Measurements from ENCODE around the gene FBXL17. TPM values are rescaled to one million over a fixed set of nuclear protein-coding genes. Genes with fewer than 3 reads are reported as not detected.

The FBXL17 gene
- total RNA-seq, 2 experiments from 2014 or later = 6.6 to 9.4 TPM

- Mint-ChIP-seq H3K36me3 (ENCODE audit: low read depth) (no peaks in the 10 kb centered on the region), H3K9me3 (ENCODE audit: insufficient read depth) (no peaks in the 10 kb centered on the region), H3K4me3 (peak overlapping the region; percentile 41), H3K27me3 (ENCODE audit: low read depth) (no peaks in the 10 kb centered on the region), H3K27ac (no peak overlapping the region), H3K4me1 (ENCODE audit: low read depth) (peaks cover 1% of the 10 kb centered on the region)
- ATAC-seq (peak; percentile 86), DNase-seq (peak; percentile 73)
- CTCF ChIA-PET = interaction anchor here (0.6 to 3.8 kb wide), 35 partner anchors 9 to 355 kb away, joined by 3 to 39 read pairs (median 4); no protein-coding TSS in a partner anchor
- POLR2A ChIA-PET = interaction anchor here (0.6 to 1.3 kb wide), 3 partner anchors 85 to 120 kb away, joined by 3 read pairs; no protein-coding TSS in a partner anchor
These were observed 121.6 kb downstream of the FBXL17 start for GRCh38 chr5:108260117-108260857.

GRCh38 chr5:108259306-108259705 lies 122.6 kb downstream of the FBXL17 start:
- Mint-ChIP-seq H3K4me3 (no peak overlapping the region), H3K27ac (no peak overlapping the region), H3K9me3 (ENCODE audit: insufficient read depth) (no peaks in the 10 kb centered on the region), H3K4me1 (ENCODE audit: low read depth) (peaks cover 1% of the 10 kb centered on the region), H3K27me3 (ENCODE audit: low read depth) (no peaks in the 10 kb centered on the region), H3K36me3 (ENCODE audit: low read depth) (no peaks in the 10 kb centered on the region)
- ChIA-PET POLR2A (no interaction called here), CTCF (interaction anchor here (0.6 to 3.8 kb wide), 5 partner anchors 8 to 487 kb away, joined by 3 to 39 read pairs (median 4); no protein-coding TSS in a partner anchor)
- no peak for ATAC-seq
- no peak for DNase-seq

GRCh38 chr5:108257996-108258395 lies 123.9 kb downstream of the FBXL17 start:
- CTCF ChIA-PET = no interaction called here
- H3K4me1 Mint-ChIP-seq (ENCODE audit: low read depth) = peaks cover 1% of the 10 kb centered on the region
- POLR2A ChIA-PET = no interaction called here
- no peaks in the 10 kb centered on the region for H3K36me3 Mint-ChIP-seq (ENCODE audit: low read depth)
- no peaks in the 10 kb centered on the region for H3K27me3 Mint-ChIP-seq (ENCODE audit: low read depth)
- no peak overlapping the region for H3K4me3 Mint-ChIP-seq
- no peaks in the 10 kb centered on the region for H3K9me3 Mint-ChIP-seq (ENCODE audit: insufficient read depth)
- ATAC-seq = no peak
- DNase-seq = no peak
- H3K27ac Mint-ChIP-seq = no peak overlapping the region

- no peak overlapping the region for H3K4me3 Mint-ChIP-seq
- ATAC-seq = no peak
- no peaks in the 10 kb centered on the region for H3K36me3 Mint-ChIP-seq (ENCODE audit: low read depth)
- H3K27ac Mint-ChIP-seq = no peak overlapping the region
- ChIA-PET POLR2A (no interaction called here), CTCF (interaction anchor here (1.5 kb wide), 1 partner anchor 10 kb away, joined by 3 read pairs; no protein-coding TSS in a partner anchor)
- no peaks in the 10 kb centered on the region for H3K27me3 Mint-ChIP-seq (ENCODE audit: low read depth)
- no peak for DNase-seq
- H3K4me1 Mint-ChIP-seq (ENCODE audit: low read depth) = no peaks in the 10 kb centered on the region
- H3K9me3 Mint-ChIP-seq (ENCODE audit: insufficient read depth) = no peaks in the 10 kb centered on the region
These were observed 126.4 kb downstream of the FBXL17 start for GRCh38 chr5:108255468-108255867.

GRCh38 chr5:108251350-108251749 lies 130.5 kb downstream of the FBXL17 start:
- ATAC-seq (no peak), DNase-seq (no peak)
- no peaks in the 10 kb centered on the region for H3K4me1 Mint-ChIP-seq (ENCODE audit: low read depth)
- no peaks in the 10 kb centered on the region for H3K36me3 Mint-ChIP-seq (ENCODE audit: low read depth)
- no peaks in the 10 kb centered on the region for H3K9me3 Mint-ChIP-seq (ENCODE audit: insufficient read depth)
- POLR2A ChIA-PET = no interaction called here
- no peaks in the 10 kb centered on the region for H3K27me3 Mint-ChIP-seq (ENCODE audit: low read depth)
- H3K27ac Mint-ChIP-seq = no peak overlapping the region
- no peak overlapping the region for H3K4me3 Mint-ChIP-seq
- CTCF ChIA-PET = interaction anchor here (4.5 kb wide), 1 partner anchor 9 kb away, joined by 25 read pairs; no protein-coding TSS in a partner anchor

- H3K36me3 Mint-ChIP-seq (ENCODE audit: low read depth) = no peaks in the 10 kb centered on the region
- ChIA-PET CTCF (interaction anchor here (4.5 kb wide), 1 partner anchor 10 kb away, joined by 25 read pairs; no protein-coding TSS in a partner anchor), POLR2A (no interaction called here)
- H3K9me3 Mint-ChIP-seq (ENCODE audit: insufficient read depth) = no peaks in the 10 kb centered on the region
- DNase-seq (no peak), ATAC-seq (no peak)
- no peak overlapping the region for H3K4me3 Mint-ChIP-seq
- no peaks in the 10 kb centered on the region for H3K4me1 Mint-ChIP-seq (ENCODE audit: low read depth)
- H3K27me3 Mint-ChIP-seq (ENCODE audit: low read depth) = no peaks in the 10 kb centered on the region
- H3K27ac Mint-ChIP-seq = no peak overlapping the region
These were observed 132.0 kb downstream of the FBXL17 start for GRCh38 chr5:108249785-108250426.

- POLR2A ChIA-PET = no interaction called here
- CTCF ChIA-PET = interaction anchor here (4.5 kb wide), 1 partner anchor 11 kb away, joined by 25 read pairs; no protein-coding TSS in a partner anchor
- Mint-ChIP-seq H3K4me3 (no peak overlapping the region), H3K4me1 (ENCODE audit: low read depth) (no peaks in the 10 kb centered on the region), H3K36me3 (ENCODE audit: low read depth) (no peaks in the 10 kb centered on the region), H3K27me3 (ENCODE audit: low read depth) (no peaks in the 10 kb centered on the region), H3K27ac (no peak overlapping the region), H3K9me3 (ENCODE audit: insufficient read depth) (no peaks in the 10 kb centered on the region)
- DNase-seq = no peak
- no peak for ATAC-seq
These were observed 132.7 kb downstream of the FBXL17 start for GRCh38 chr5:108249095-108249784.

- no peaks in the 10 kb centered on the region for H3K36me3 Mint-ChIP-seq (ENCODE audit: low read depth)
- H3K4me1 Mint-ChIP-seq (ENCODE audit: low read depth) = no peaks in the 10 kb centered on the region
- no peak overlapping the region for H3K27ac Mint-ChIP-seq
- no peak overlapping the region for H3K4me3 Mint-ChIP-seq
- ATAC-seq = no peak
- H3K9me3 Mint-ChIP-seq (ENCODE audit: insufficient read depth) = no peaks in the 10 kb centered on the region
- ChIA-PET POLR2A (no interaction called here), CTCF (no interaction called here)
- no peak for DNase-seq
- no peaks in the 10 kb centered on the region for H3K27me3 Mint-ChIP-seq (ENCODE audit: low read depth)
These were observed 142.7 kb downstream of the FBXL17 start for GRCh38 chr5:108238936-108239887.

GRCh38 chr5:108238461-108238860 lies 143.4 kb downstream of the FBXL17 start:
- H3K36me3 Mint-ChIP-seq (ENCODE audit: low read depth) = no peaks in the 10 kb centered on the region
- H3K27ac Mint-ChIP-seq = no peak overlapping the region
- CTCF ChIA-PET = no interaction called here
- ATAC-seq (no peak), DNase-seq (no peak)
- H3K27me3 Mint-ChIP-seq (ENCODE audit: low read depth) = no peaks in the 10 kb centered on the region
- no peaks in the 10 kb centered on the region for H3K4me1 Mint-ChIP-seq (ENCODE audit: low read depth)
- no peaks in the 10 kb centered on the region for H3K9me3 Mint-ChIP-seq (ENCODE audit: insufficient read depth)
- H3K4me3 Mint-ChIP-seq = no peak overlapping the region
- POLR2A ChIA-PET = no interaction called here

GRCh38 chr5:108233617-108234155 lies 148.2 kb downstream of the FBXL17 start:
- CTCF ChIA-PET = interaction anchor here (0.9 kb wide), 1 partner anchor 27 kb away, joined by 4 read pairs; no protein-coding TSS in a partner anchor
- Mint-ChIP-seq H3K27ac (no peak overlapping the region), H3K4me3 (no peak overlapping the region), H3K27me3 (ENCODE audit: low read depth) (no peaks in the 10 kb centered on the region), H3K36me3 (ENCODE audit: low read depth) (no peaks in the 10 kb centered on the region), H3K9me3 (ENCODE audit: insufficient read depth) (no peaks in the 10 kb centered on the region), H3K4me1 (ENCODE audit: low read depth) (no peaks in the 10 kb centered on the region)
- POLR2A ChIA-PET = no interaction called here
- no peak for ATAC-seq
- no peak for DNase-seq

- Mint-ChIP-seq H3K27me3 (ENCODE audit: low read depth) (no peaks in the 10 kb centered on the region), H3K4me1 (ENCODE audit: low read depth) (no peaks in the 10 kb centered on the region), H3K9me3 (ENCODE audit: insufficient read depth) (no peaks in the 10 kb centered on the region), H3K4me3 (no peak overlapping the region), H3K27ac (no peak overlapping the region), H3K36me3 (ENCODE audit: low read depth) (no peaks in the 10 kb centered on the region)
- DNase-seq (no peak), ATAC-seq (no peak)
- ChIA-PET POLR2A (no interaction called here), CTCF (interaction anchor here (0.9 kb wide), 1 partner anchor 28 kb away, joined by 4 read pairs; no protein-coding TSS in a partner anchor)
These were observed 149.1 kb downstream of the FBXL17 start for GRCh38 chr5:108232805-108233204.
